ENCODE measurements around the gene KCNK5.

The KCNK5 gene

DNA sequence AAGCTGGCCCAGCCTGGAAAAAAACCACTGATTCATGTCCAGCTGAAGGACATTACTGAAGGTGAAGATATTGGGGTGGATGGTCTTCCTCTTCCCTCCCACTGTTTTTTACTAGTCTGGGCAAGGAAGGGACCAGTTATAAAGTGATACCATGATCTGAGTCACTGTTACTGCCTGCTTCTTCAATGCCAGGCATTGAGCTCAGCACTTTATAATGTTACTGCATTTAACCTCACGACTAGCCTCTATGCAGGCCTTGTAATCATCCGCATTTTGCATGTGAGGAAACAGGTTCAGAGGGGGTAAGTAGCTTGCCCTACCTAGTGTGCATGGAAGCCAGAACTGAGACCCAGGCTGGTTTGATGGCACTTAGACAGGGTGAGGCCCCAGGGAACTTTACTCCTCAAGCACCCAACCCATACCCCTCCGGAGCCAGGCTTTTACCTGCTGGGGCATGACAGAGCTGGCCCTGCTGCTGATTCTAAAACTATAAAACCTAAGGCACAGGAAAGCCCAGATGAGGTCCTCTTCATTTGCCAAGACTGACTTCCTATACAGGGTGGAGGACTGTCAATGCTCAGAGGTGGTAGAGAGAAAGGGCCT, 11.0 kb upstream of the KCNK5 start:
- DNase-seq (ENCODE audit: low read depth) = no peak

DNA sequence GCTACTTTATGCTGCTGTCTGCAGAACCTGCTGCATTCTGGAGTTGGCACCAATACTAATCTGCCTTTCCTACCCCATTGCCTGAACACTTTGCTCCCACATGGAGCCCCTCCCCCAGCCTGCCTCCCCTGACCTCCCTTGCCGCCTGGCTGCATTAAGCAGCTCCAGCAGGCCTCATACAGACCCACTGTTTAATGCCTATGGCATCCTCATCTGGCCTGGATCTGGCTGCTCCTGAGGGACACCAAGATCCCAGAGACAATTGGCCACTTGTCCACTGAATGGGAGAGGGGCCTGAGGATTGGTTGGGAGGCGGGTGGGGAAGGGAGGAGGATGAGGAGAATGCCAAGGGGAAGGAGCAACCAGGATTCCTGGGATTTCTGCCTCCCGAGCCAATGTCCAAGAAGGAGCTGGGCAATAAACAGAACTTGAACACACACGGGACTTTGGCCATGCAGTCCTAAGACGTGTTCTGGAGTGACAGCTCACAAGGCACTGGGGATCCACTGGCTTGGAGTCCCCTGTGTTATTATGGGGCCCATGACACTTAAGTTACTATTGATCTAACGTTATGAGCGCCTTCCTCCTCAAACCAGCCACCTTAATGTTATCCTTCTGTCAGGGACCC, 10.4 kb upstream of the KCNK5 start:
- DNase-seq (ENCODE audit: low read depth) = no peak

DNA sequence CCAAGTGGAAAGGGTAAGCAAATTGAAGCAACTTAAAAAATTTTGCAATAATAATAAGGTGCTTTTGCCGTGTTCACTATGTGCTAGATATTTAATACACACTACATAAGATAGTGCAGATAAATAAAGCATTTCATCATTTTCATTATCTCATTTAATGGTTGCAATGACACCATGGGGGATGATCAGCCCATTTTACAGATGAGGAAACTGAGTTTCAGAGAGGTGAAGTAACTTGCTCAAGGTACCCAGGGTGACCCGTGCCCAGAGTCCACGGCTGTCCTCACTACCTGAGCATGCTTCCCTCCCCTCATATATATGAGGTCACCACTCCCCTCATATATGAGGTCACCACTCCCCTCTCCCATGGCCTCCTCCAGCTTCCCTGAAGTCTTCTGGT, 7.5 kb upstream of the KCNK5 start:
- no peak for DNase-seq (ENCODE audit: low read depth)

DNA sequence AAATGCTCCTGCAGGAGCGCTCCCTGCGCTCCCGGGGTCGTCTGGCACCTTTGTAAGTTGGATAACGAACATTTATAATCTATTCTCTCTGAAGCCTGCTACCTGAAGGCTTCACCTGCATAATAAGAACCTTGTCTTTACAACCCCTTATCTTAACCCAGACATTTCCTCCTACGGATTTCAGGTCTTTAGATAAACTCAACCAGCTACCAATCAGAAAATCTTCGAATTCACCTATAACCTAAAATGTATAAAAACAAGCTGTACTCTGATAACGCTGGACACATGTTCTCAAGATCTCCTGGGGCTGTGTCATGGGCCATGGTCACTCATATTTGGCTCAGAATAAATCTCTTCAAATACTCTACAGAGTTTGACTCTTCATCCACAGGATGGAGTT, 4.1 kb upstream of the KCNK5 start:
- no peak for DNase-seq (ENCODE audit: low read depth)

DNA sequence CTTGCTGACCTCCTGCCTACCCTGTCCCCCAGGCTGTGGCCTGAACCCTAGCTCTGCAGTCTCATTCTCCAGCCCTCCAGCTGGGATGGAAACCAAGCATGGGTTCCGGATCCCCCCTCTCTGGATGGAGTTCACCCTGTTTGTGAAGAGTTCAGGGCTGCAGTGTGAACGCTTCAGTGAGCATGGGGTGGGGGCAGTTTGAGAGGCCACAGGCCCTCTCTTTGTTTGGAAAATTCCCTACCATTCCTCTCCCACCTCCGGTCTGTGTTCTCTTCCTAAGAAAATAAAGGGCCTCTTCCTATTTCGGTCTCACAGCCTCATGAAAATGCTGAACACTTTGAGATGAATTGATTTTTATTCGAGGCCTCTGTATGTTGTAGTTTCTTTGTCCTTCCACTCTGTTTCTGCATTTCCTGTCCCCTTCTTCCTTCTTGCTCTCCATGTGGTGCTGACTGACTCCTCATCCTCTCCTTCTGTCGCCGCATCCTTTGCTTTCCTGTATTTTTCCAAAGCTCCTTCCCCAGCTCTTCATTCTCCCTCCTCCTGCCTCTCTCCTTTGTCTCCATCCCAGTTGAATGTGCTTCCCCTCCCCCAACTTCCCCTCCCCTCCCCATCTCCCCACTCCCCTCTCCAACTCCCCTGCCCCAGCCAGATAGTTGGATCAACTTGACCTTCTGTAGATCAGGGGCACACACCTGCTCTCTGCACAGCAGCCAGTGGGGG, 2.4 kb upstream of the KCNK5 start:
- DNase-seq (ENCODE audit: low read depth) = no peak

DNA sequence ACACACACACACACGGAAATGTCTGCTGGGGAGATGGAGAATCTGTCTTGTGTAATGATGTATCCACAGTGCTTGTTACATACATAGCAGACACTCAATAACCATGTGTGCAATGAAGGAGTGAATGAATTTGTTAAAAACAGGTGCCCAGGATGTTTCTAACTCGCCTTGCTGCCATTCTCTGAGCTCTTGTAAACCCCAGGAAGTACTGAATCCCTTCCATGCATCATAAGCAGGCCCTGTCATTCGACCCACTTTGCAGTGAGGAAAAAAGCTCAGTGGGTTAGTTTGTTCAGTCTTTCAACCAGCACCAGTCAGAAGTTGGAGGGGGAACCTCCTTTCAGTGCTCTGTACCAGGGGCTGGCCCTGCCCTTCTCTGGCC, 1.4 kb upstream of the KCNK5 start:
- no peak for DNase-seq (ENCODE audit: low read depth)

DNA sequence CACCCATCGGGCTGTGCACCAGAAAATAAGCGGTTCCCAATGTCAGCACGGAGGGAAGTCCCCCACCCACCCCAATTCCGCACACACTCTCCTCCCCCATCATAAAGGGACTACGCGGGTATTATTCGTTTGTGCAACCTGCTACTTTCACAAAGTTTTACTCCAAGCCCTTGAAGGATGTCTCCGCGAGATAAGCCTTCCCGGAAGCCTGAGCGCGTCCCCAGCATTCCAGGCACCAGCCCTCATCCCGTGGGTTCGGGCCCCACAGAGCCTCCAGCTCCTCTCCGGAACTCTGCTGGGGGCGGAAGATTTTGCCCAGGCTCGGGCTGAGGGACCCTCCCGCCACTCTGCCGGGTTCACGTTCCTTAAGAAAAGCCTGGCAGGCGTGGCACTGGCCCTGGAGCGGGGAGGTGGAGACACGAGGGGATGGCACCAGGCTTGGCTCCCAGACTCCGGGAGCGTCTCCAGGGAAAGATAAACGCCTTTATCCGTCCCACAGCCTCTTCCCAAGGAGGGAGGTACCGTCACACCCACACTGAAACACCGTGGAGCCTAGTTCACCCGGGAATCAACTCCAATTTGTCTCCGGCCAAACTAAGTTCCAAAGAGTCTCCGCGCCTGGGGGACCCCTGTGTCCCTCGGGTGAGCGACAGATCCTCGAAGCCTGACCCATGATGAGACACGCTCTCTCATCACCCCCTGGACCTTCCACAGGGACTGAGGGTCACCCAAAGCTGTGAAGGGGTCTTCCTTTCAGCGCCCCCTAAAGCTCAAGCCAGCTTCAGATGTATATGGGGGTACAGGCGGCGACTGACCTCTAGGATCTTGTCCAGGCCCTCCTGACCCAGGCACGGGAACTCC, 934 bp downstream of the KCNK5 start:
- DNase-seq (ENCODE audit: low read depth) = no peak

DNA sequence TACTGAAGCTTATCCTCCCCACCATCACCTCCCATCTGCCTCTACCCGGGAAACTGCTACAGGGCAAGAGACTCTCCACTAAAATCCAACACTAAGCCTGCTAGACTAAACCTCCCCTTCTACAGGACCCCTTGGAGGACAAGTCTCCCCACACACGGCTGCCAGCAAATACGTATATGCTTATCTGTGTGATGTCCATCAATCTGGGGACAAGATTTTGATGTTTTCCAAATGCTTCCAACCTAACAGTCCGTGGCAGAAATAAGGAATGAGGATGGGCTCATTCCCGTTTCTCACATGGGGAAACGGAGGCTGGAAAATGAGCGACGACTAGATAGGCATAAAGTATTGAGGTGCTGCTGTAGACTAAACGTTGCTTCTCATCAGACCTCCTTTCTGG, 1.8 kb downstream of the KCNK5 start:
- no peak for DNase-seq (ENCODE audit: low read depth)

DNA sequence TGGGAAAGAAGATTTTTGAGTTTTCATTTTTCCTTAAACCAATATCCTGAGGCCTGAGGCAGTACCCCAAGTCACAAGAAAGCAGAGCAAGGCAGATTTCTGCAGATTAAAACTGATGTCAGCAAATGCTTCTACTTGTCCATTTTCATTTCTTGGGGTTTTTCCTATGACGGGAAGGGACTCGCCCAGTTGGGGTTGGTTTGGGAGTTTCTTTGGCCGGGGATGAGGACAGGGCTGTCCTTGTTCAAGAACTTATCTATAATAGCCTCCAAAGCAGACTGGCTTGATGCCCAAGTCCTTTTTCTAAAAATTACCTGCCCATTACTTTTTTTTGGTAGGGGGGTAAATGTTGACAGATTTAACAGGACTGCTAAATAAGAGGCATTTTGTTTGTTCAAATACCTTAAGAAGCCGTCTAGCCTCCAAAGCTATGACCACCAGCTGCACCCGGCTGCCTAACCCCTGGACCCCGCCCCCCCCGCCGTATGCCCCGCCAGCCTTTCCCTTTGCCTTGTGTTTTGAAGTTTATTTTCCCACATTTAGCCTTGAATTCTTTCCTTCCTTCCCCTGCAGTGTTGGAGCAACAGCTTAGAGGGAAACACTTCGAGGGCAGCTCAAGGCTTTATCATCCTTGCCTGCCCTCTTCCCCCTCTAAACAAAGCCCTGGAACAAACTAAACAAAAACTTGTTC, 2.5 kb downstream of the KCNK5 start:
- DNase-seq (ENCODE audit: low read depth) = no peak

DNA sequence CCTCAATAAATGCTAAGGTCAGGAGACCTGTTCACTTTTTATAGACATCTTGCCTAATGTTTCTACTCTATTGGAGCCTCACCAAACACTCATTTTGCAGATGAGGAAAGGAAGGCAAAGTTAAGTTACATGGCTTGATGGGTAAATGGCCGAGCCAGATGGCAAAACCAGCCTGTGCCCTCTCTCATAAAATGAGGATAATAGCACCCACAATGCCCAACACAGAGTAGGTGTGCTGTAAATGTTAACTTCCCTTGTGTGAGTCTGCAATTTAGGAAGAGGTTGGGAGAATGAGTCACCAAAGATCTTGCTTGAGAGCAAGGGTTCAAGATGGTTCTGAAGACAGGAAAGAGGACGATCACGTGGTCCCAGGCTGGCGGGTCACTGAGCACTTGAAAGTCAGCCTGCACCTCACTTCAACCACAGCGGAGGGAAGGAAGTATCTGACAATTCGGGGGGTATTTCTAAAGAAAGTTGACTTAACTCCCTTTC, 3.3 kb downstream of the KCNK5 start:
- no peak for DNase-seq (ENCODE audit: low read depth)

DNA sequence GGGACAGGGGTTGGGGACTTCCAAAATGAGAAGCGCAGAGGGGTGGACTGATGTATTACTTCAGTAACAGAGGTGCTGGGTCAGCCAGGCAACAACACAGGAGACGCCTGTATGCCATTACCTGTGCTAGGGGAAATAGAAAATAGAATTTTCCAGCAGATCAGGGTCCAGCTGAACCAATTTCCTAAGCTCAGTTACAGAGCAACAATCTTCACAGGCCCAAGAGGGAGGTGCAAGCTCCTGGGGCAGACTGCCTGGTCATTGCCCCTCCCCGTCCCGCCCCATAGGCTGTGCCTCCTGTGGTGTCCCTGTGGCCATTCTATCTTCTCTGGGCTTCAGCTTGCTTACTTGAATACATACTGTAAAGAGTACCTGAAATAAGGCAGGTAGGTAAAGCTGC, 3.7 kb downstream of the KCNK5 start:
- DNase-seq (ENCODE audit: low read depth) = no peak

DNA sequence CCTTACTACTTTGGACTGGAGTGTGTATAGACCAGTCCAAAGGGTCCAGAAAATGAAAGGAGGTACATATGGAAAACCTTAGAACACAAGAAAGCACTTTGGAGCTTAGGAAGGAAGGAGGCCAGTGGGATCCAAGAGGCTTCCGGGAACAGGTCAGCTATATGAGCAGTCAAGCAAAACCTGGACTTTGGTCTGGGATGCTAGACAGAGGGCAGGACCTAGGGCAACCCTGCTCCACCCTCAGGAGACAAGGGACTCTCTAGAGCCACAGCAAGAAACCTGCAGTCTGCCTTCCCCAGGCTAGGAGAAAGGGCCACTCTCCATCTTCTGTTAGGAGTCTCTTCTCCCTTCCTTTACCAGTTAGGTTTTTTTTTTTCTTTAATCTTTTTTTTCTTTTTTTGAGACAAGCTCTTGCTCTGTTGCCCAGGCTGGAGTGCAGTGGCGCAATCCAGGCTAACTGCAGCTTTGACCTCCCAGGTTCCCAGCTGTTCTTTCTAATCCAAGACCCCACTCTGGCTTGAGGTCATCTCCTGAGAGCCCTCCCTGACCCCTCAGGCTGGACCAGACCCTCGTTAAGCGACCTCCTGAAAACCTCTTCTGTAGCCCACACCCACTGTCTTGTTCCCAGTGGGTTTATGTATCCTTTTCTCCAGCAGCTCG, 4.6 kb downstream of the KCNK5 start:
- DNase-seq (ENCODE audit: low read depth) = no peak

DNA sequence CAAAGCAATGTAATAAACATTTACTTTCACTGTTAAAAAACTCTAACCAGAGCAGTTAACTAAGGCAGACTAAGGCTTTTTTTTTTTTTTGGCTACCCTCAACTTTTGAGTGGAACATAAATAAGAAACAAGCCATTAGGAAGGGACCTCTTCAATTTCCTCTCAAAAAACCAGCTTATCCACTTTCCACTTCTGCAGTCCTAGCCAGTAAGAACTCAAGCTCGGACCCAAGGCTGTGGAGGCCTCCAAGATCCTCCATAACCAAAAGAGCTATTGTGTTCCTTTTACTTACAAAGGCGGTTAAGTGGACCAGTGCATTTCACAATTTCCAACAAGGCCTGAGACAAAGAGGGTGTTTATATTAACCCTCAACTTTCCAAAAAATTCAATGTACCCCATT, 5.3 kb downstream of the KCNK5 start:
- DNase-seq (ENCODE audit: low read depth) = no peak

DNA sequence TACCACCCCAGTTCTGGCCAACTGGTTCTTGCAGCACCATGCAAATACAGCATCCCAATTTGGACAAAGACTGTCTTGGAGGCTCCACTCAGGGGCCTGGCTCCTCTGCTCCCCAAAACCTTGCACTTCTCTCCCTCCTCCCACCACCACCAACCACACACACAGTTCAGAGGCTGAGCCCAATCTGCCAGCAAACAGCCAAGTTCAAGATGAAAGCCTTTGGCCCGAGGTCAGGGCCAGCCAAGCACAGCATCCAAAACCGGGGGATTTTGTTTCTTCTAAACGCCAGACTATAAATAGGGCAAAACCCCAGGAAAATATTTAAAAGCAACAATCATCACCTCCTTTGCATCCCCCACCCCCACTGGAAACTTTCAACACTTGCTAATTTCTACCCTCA, 5.7 kb downstream of the KCNK5 start:
- DNase-seq (ENCODE audit: low read depth) = no peak

DNA sequence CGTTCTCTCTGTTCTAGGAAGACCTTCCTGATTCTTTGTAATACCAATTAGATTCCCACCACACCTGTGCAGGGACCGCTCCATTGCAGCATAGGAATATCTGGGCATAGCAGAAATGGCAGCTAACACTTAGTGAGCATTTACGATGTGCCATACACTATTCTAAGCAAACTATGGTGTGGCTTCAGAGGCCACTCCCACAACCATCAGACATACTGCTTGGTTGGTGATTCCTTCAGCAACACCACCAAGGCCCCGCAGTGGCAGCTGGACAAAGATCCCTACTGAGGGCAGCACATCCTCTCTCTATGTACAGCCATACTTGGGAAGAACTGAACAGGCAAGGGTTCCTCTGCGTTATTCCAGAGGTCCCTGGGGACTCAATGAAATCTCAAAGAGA, 6.2 kb downstream of the KCNK5 start:
- DNase-seq (ENCODE audit: low read depth) = no peak

DNA sequence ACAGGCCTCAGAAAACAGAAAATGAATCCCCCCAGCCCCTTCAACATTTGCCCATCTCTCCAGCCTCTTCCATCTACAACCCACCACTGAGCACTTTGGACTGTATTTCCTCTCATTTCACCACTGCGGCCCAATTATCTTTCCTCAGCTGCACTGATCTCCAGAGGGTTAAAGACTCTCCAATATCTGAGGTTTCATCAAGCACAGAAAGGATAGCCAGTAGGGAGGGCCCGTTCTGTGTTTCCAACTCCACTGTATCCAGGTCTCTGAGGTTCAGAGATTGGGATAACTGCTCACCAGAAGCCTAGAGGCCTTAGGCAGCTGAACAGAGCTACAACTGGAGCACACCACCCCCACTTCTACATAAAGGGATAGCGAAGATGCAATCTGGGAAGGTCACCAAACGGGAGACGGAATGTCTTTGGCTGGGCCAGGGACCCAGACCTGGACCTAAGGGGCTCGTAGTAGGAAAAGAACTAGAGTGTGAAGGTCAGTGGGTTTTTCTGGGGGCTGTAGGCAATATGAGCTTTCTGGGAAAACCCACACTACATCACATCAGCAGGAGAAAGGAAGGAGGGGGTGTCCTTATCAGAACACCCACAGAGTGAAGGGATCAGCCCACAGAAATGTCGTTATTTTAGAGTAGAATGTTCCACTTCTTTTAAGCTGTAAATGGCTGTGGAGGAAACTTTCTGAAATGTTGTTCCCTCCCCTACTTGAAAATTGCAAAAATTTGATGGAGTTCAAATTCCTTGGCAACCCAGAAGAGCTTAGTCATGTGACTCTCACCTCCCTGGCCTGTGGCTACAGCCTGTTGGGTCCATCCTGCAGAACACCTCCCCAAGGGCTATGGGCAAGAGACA, 7.3 kb downstream of the KCNK5 start:
- DNase-seq (ENCODE audit: low read depth) = no peak

DNA sequence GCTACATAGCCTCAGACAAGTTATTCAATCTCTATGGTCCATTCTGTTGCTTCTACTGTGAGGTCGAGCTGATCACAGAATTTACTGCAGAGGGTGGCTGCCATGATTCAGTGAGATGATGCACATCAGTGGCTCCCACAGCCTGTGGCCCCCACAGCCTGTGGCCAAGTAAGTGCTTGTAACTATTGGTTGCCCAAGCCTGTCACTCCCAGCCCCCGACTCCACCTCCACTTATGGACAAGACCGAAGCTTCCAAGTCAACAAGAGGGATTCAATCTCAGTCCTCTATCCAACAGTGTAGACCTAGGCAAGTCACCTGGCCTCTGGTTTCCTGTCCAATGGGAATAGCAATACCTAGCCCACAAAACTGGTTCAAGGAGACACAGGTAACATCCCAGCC, 8.2 kb downstream of the KCNK5 start:
- no peak for DNase-seq (ENCODE audit: low read depth)

DNA sequence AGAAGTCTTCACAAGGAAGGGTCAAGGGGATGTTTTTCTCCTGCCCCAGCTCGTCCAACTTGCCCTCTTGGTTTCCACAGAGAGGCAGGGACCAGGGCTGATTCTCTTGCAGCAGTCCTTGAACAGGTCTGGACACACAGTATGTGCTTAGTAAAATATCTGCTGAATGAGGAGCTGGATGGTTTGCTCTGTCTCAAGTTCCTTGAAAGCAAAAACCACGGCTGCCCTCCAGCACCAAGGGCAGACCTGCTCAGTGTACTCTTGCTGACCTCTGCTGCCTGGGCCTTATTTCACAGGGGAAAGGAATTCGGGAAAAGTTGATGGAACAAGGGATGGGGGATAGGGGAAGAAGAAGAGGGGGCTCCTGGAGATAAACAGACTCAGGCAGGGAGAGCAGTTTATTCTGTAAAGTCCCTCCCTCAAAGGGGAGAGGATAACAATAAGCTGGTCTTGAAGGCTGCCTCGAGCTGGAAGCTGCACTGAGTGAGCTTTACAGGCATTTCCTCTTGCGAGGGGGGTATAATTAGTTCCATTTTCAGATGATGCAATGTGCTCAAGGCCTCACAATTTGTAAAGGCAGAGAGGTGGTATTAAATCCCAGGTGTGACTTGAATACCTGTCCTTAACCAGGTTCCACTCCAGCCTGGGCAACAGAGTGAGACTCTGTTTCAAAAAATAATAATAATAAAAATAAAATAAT, 10.3 kb downstream of the KCNK5 start:
- DNase-seq (ENCODE audit: low read depth) = no peak

DNA sequence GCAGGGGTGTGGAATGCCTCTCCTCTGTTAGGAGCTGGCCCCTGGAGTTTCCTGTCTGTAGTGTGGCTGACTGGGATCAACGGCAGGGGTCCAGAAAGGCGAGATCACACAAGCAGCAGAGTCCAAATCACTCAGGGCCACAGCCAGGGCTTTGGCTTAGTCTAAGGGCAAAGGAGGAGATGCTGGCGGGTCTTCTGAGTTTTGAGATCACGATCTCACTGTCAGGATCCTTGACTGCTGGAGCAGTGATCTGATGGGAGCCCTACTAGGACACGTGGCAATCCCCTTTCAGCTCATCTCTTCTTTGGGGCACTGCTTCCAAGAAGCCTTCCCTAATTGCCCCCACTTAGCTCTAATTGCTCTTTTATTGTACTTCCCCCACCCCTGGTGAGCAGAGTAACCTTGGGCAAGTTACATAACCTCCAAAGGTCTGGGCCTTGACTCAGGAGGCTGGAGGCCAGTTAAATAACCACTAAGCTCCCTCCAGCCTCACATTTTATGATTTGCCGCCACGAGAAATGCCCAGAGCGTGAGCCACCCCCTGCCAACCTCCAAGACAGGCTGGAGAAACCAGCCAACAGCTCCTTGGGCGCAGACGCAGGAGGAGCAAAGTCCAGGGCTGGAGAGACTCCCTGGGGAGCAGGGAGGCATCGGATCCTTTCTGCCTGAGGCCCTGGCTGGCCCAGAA, 12.0 kb downstream of the KCNK5 start:
- no peak for DNase-seq (ENCODE audit: low read depth)
